Measurements from ENCODE around the gene NUFIP2.

DNA sequence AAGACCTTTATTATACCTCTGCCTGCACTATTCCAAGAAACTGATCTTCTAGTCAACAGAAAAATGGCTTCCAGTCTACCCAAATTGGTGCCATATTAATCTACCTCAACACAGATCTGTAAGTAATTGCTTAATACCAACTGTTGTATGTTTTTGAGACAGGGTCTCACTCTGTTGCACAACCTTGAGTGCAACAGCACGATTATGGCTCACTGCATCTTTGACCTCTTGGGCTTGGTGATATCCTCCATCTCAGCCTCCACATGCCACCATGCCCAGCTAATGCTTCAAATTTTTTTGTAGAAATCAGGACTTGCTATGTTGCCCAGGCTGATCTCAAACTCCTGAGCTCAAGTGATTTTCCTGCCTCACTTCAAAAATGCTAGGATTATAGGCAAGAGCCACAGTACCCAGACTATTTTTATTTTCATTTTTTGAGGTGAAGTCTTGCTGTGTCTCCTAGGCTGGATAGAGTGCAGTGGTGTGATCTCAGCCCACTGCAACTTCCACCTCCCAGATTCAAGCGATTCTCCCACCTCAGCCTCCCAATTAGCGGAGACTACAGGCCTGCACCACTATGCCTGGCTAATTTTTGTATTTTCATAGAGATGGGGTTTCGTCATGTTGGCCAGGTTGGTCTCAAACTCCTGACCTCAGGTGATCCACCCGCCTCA, 14.4 kb downstream of the NUFIP2 start:
- TF ChIP-seq EZH2 (IDR thresholded peaks at IDR 0.05; ENCODE audit: insufficient read depth, poor library complexity, severe bottlenecking): no peak
- TF ChIP-seq EZH2phosphoT487 (IDR thresholded peaks at IDR 0.05; ENCODE audit: insufficient read depth, low read depth): no peak

Data from GM23248 (cell line).